GM18867 (cell line): Measurements from ENCODE around the gene APOD.

Experiments
- ATAC-seq: cut with Tn5 transposase; IDR thresholded peaks from one replicate; pipeline ENCODE4 v1.9.1; 2021; ENCODE audit warnings: mild to moderate bottlenecking, moderate library complexity; ENCODE audit not compliant: unreplicated experiment

Gene APOD

DNA sequence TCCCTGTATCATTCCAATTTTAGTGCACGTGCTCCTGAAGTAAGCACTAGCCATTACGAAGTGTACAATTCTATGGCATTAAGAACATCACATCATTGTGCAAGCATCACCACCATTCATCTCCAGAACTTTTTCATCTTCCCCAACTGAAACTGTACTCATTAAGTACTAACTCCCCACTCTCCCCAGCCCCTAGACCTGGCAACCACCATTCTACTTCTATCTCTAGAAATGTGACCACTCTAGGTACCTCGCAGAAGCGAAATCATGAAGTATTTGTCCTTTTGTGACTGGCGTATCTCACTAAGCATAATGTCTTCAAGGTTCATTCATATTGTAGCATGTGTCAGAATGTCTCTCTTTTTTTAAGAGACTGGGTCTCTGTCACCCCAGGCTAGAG is 52.1 kb downstream of the APOD start:
- ATAC-seq, result no peak

DNA sequence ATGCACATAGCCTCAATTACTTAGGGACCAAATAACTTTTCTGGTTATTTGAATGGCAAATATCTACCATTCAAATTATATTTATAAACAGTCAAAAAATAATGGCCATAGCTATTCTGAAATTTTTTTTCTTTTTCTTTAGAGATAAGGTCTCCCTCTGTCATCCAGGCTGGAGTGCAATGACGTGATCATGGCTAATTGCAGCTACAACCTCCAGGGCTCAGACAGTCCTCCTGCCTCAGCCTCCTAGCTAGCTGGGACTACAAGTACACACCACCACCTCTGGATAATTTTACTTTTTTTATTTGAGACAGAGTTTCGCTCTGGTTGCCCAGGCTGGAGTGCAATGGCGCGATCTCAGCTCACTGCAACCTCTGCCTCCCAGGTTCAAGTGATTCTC is 57.2 kb downstream of the APOD start:
- ATAC-seq, result no peak

DNA sequence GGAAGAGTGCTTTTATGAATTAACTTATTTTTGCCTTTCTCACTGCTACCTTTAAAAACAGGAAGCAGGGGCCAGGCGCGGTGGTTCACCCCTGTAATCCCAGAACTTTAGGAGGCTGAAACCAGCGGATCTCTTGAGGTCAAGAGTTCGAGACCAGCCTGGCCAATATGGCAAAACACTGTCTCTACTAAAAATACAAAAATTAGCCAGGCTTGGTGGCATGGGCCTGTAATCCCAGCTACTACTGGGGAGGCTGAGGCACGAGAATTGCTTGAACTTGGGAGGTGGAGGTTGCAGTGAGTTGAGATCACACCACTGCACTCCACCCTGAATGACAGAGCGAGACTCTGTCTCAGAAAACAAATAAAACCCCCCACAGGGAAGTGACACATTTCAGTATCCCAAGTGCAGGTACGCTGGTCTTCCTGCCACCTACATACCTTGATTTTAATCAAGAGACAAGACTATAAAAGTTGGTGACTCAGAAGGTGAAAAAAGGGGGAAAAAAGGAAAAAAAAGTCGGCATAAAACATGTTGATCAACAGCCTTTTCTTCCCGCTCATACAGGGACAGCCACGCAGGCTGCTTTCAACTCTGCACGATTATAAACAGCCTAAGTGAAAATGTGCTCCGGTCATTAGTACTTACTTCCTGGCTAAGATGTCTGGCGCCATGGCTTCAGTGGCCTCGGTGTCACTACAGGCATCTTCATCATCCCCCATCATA is 59.4 kb downstream of the APOD start:
- no peak for ATAC-seq

DNA sequence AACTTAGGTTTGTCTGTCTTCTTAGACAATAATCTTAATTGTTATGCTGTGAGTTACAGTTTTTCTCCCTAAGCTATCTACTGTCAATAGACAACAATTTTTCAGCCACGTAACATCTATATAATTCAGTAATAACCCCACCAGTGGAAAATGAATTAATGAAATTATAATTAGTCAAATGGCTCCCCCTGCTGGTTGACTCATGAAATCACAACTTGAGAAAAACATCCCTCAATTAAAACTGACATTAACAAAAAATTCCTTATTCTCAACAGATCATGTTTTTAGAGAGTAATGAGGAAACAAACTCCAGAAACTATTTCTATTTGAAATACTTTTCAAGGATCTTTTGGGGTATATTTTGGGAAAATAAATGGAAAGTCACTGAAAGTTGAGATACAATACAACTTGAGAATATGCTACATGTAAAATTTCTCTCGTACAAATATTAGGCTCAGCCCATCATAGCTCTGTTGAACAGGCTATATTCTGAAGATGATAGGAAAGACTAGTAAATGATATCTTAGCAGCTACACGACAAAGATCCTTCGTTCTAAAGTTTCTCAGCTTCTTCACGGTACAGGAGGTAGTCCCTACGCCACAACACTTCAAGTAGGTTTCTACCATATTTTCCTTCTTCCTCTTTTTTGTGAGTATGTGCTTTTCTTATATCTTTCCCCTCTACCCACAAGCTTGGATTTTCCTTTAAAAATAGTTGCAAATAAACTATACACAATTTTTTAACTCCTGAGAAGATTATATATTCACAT is 61.3 kb downstream of the APOD start:
- no peak for ATAC-seq
